HG03103 (cell line): Measurements from ENCODE around the gene DCDC2C.
"Not testable (repeated sequence)": the region's sequence is repeated elsewhere in the genome, so short reads cannot be mapped to it uniquely, and the experiment has no call there.

Source experiments
- ATAC-seq: cut with Tn5 transposase; IDR thresholded peaks from one replicate; pipeline ENCODE4 v1.9.1; 2021; ENCODE audit warnings: low read depth; ENCODE audit not compliant: unreplicated experiment

Gene DCDC2C, protein sequence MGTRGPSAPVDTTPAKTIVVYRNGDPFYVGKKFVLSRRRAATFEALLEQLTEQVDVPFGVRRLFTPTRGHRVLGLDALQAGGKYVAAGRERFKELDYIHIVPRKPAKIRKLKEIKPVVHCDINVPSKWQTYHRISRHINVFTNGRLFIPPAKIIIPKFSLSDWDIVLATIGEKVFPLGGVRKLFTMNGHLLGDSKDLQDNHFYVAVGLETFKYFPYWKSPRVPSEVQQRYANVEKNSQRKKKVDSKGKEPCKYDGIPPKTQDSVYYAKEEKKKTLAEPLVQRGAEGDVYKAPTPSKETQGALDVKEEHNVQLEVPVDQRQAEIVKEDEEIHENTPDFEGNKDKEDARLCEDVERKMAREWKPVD

DNA sequence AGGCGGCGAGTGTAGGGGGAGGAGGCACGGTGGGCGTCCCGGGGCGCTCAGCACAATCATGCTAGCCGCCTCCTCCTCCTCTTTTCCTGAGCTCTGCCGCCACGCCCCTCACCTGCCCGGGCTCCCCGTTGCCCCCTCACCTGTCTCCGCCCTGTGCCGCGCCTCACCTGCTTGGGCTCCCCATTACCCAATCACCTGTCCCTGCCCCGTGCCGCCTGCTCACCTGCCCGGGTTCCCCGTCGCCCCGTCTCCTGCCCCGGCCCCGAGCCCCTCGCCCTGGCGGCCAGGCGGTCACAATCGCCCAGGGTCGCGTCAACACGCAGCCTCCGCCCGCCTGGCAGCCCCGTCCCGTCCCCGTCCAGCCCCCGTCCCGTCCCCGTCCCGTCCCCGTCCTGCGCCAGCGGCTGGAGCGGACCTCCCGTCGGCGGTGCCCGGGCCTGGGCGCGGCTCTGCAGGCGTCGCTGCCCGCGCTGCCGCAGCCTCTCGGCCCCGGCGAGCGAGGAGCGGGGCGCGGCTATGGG, at the start of gene DCDC2C:
DCDC2C (plus strand) TSS at position 340 of the 521 bp plus-strand sequence; CDS start at position 517, 177 bp downstream.
- no peak for ATAC-seq

- no peak for ATAC-seq
Measured at GRCh38 chr2:3654011-3654410, 49.4 kb upstream of the DCDC2C start.

- no peak for ATAC-seq
Measured at GRCh38 chr2:3654531-3655225, 48.7 kb upstream of the DCDC2C start.

DNA sequence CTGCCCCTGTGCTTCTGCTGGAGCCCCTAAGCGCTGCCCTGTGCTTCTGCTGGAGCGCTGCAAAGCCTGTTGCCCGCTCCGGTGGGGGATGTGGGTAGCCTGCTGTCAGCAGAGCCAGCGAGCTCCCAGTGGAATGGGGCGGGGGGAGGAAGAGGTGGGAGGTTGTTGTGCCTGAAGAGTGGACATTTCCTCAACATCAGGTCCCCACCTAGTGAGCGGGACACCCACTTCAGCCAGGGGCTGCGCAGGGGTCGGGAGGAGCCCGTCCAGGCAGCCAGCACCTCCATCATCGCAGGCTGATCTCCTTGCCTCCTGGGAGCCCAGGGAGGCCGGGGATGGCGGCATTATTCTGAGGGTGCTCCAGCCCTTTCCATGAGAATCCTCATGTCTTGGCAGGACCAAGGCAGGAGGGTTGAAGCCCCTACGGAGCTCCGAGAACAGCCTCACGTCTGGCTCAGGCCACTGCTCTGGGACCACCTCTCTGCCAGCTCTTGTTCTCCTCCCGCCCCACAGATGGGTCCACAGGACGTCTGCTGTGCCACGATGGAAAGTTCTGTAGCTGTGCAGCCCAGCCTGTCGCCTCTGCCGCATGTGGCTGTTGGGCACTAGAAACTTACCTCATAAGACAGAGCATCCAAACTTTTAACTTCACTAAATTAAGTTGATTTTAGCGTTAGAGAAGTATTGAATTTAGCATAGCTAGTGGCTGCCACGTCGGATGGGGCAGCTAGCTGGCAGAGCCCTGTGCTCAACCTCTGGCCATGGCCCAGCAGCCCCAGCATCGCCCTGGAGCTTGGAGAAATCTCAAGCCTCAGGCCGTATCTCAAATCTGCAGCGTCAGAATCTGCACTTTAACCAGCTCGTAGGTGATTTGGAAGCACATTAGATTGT, 47.3 kb upstream of the DCDC2C start:
- ATAC-seq: no peak

- ATAC-seq: no peak
Measured at GRCh38 chr2:3656762-3657721, 46.3 kb upstream of the DCDC2C start.

DNA sequence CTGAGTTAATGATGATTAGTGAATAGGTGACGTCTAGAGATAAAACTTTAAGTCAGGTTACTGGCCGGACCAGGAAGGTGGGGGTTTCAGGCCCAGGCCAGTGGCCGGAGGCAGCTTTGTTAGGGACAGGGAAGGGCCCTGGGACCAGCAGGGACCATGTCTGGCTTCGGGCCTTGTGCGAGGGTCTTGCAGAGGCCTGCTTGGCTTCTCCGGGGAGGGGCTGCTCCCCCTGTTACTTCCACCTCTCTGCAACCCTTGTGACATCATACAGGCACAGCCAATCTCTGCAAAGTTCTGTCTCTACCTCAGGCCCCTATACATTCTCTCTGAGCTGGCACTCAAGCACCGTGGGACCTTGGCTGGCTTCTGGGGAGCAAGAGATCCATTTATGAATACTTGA, 45.5 kb upstream of the DCDC2C start, which contains the start of gene ALLC:
ALLC (plus strand) TSS at position 320 of the 400 bp plus-strand sequence. CDS start 12,958 bp downstream, outside the sequence.
- ATAC-seq: no peak

DNA sequence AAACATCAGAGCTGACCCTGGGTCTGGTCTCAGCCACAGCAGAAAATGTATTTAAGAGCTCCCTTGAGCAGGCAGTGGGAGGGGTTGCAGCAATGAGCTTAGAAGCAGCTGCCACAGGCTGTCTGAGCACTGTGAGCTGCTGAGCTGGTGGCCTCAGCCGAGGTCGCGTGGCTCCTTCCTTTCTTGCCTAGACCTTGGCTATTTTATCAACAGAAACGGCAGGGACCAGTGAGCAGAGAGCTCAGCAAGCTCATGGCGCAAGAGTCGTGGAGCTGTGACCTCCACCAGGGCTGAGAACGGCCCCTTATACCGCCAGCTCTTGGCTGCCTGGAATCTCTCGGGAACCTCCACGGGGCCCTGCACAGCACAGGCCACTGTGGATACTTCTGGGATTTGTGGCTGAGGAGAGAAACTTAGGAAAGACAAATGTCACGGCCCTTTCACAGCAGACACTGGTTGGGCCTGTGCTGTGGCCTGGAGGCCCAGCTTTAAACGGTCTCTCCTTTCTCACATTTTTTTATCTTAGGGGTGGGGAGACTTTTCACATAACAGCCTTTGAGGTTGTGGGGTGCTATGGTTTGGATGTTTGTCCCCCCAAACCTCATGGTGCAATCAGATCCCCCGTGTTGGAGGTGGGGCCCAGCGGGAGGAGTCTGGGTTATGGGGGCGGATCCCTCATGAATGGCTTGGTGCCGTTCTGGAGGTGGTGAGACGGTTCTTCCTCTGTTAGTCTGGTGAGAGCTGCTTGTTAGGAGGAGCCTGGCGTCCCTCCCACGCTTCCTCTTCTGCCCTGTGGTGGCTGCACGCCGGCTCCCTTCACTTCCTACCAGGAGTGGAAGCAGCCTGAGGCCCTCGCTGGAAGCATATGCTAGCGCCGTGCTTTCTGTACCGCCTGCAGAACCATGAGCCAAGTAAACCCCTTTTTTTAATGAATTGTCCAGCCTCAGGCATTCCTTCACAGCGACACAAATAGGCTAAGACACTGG, 43.6 kb upstream of the DCDC2C start:
- no peak for ATAC-seq

DNA sequence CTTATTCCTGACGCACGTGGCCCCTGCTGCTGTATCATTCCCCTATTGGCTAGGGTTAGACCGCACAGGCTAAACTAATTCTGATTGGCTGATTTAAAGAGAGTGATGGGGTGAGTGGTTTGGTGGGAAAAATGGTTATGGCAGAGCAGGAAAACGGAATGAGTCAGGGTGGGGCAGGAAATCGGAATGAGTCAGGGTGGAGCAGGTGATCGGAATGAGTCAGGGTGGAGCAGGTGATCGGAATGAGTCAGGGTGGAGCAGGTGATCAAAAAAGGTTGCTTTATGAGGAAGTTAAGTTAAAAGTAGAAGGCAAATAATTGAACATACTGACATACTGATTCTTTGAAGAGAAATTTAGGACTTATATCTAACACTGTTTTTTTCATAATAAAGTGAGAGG, 42.7 kb upstream of the DCDC2C start:
- ATAC-seq: not testable (repeated sequence)

GRCh38 chr2:3661149-3661660, 42.2 kb upstream of the DCDC2C start:
- no peak for ATAC-seq

DNA sequence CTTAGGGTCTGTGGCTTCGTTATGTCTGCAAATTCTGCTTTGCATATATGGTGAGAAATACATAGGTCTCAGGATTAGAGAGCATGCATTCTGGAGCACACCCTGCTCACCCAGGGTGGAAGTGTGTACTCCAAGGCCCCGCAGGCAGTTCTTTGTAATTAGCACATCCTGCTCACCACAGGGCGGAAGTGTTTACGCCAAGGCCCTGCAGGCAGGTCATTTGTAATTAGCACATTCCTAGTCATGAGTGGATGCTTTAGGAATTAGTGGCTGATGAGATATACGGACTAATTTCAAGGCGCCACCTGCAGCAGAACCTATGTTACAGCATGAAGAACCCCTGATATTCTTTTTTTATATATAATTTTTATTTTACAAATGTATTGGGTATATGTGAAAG, 41.1 kb upstream of the DCDC2C start:
- ATAC-seq: no peak

DNA sequence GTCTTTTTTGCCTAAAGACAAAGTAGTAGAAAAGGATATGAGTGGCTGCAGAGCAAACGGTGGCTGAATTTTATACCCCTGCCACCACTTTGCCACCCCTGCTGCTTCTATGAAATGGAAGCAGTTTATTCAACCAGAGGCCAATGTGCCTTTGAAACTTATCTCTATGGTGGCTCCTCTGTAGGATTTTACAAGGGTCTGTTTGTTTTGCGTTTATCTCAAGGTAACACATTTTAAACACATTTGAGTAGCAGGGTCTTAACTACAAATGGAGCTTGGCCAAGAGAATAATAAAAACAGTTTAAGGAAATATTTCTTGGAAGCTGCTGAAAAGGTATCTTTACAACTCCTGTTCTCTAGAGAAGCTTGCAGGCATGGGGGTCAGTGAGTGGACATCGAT, 39.3 kb upstream of the DCDC2C start:
- no peak for ATAC-seq

DNA sequence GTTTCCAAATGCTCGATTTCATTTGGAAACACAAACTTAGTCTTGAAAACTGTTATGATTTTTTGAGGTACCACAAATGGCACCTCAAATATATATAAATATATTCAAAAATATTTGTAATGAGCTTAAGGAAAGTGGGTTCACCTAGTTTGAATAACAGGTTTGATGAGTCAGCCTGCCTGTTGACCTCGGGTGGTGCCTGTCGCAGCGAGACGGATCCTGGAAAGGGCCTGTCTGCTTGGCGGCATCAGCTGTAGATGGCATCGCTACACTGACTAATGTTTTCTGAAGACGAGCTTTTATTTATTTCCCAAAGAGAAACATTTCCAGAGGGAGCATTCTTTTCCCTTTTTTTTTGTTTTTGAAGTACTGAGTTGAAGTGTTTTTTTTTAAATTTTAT, 38.5 kb upstream of the DCDC2C start:
- no peak for ATAC-seq

- no peak for ATAC-seq
Measured at GRCh38 chr2:3665886-3666612, 37.3 kb upstream of the DCDC2C start.

DNA sequence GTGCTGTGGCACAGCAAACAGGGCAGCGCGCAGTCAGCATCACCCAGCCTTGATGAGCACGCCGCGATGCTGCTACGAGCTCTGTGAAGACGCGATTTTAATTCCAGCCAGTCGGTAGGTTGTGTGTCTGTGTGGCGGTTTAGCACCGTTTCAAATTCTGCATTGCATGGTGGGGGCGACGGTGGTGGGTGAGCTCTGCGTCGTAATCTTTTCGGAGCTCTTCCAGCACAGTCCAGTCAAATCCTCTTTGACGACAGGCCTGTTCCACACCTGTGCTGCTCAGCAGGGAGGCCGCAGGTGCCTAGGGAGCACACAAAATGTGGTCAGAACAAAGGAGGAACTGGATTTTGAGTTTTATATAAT, 36.8 kb upstream of the DCDC2C start:
- ATAC-seq: no peak

- no peak for ATAC-seq
Measured at GRCh38 chr2:3667151-3667631, 36.2 kb upstream of the DCDC2C start.

GRCh38 chr2:3669656-3670055, 33.7 kb upstream of the DCDC2C start:
- ATAC-seq: no peak

- ATAC-seq: no peak
Measured at GRCh38 chr2:3670376-3670775, 33.0 kb upstream of the DCDC2C start.
